Panc1 (cell line): Measurements from ENCODE around the gene NTM.

ENCODE experiments used
- CTCF ChIP-seq: fragments of 450-650 bp; IDR thresholded peaks from 2 replicates; pipeline ENCODE4 v1.5.1; 2017; ENCODE audit warnings: mild to moderate bottlenecking
- POLR2AphosphoS5 ChIP-seq: IDR thresholded peaks from 2 replicates; pipeline ENCODE4 v1.6.1; 2012; ENCODE audit warnings: mild to moderate bottlenecking, low read depth, low read length, moderate library complexity
- TF ChIP-seq, protein P1 (sequence below), 2 experiments: IDR thresholded peaks; 2 replicates each; pipeline ENCODE4 v1.6.1; 2011 to 2012; ENCODE audit warnings: low read depth in 2 of 2, control low read depth in 1 of 2, low read length in 1 of 2, mild to moderate bottlenecking in 1 of 2, moderate library complexity in 1 of 2; ENCODE audit not compliant: insufficient read depth in 1 of 2

DNA sequence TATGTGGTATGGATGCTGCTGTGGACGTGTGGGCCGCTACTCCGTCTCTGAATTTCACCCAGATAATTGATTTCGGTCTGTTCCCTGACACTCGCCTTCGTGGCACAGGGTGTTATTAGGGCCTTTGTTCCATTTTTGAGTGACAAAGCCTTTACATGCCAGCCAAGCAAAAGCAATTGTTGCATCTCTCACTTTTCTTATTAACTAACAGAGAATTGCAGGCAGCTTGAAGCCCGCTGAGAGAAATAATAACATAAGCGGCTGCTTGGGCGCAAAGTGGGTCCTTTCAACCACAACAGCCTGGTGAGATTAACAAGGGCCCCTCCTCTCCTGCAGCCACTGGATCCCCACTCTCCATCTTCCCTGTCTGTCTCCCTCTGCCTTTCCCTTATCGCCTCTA, 449.4 kb downstream of the NTM start:
- TF ChIP-seq, protein P1, sequence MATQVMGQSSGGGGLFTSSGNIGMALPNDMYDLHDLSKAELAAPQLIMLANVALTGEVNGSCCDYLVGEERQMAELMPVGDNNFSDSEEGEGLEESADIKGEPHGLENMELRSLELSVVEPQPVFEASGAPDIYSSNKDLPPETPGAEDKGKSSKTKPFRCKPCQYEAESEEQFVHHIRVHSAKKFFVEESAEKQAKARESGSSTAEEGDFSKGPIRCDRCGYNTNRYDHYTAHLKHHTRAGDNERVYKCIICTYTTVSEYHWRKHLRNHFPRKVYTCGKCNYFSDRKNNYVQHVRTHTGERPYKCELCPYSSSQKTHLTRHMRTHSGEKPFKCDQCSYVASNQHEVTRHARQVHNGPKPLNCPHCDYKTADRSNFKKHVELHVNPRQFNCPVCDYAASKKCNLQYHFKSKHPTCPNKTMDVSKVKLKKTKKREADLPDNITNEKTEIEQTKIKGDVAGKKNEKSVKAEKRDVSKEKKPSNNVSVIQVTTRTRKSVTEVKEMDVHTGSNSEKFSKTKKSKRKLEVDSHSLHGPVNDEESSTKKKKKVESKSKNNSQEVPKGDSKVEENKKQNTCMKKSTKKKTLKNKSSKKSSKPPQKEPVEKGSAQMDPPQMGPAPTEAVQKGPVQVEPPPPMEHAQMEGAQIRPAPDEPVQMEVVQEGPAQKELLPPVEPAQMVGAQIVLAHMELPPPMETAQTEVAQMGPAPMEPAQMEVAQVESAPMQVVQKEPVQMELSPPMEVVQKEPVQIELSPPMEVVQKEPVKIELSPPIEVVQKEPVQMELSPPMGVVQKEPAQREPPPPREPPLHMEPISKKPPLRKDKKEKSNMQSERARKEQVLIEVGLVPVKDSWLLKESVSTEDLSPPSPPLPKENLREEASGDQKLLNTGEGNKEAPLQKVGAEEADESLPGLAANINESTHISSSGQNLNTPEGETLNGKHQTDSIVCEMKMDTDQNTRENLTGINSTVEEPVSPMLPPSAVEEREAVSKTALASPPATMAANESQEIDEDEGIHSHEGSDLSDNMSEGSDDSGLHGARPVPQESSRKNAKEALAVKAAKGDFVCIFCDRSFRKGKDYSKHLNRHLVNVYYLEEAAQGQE (IDR thresholded peaks at IDR 0.05; ENCODE audit: insufficient read depth in 1 of 2, low read depth in 2 of 2, low read length in 1 of 2): no peak
- TF ChIP-seq POLR2AphosphoS5 (no peak), CTCF (no peak)
